OCI-LY7 (cell line): ENCODE data around the gene CAPZB.

Experiments
- EZH2phosphoT487 ChIP-seq: fragments of 200-600 bp; sonication (generic); IDR thresholded peaks from 2 replicates; pipeline ENCODE4 v1.6.1; 2018; ENCODE audit warnings: low read depth, borderline replicate concordance, mild to moderate bottlenecking, mixed run types, antibody characterized with exemption, low read length, moderate library complexity, mixed read lengths
- TF ChIP-seq, protein P1 (sequence below): fragments of 200-600 bp; sonication (generic); conservative IDR thresholded peaks from 2 replicates; pipeline ENCODE4 v1.5.1; 2014; ENCODE audit warnings: mild to moderate bottlenecking, antibody characterized with exemption, low read length, moderate library complexity, mixed read lengths

DNA sequence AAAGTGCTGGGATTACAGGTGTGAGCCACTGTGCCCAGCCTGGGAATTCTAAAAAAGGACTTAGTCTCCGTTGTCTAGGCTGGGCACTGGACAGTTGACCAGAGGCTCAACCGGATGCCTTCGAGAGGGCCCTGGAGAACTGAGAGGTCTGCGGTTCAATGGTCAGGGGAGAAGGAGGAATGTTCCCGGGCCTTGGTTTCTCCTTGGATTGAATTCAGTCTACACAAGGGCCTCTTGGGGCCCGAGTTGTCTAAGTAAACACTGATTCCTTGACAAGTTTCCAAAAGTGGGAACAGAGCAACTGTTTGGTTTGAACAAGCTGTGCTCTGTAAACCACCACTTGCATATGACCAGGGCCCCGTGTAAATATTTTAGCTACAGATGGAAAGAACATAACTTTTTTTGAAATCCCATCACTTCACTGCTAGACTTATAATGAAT lies 29.1 kb upstream of the CAPZB start:
- TF ChIP-seq, protein P1, sequence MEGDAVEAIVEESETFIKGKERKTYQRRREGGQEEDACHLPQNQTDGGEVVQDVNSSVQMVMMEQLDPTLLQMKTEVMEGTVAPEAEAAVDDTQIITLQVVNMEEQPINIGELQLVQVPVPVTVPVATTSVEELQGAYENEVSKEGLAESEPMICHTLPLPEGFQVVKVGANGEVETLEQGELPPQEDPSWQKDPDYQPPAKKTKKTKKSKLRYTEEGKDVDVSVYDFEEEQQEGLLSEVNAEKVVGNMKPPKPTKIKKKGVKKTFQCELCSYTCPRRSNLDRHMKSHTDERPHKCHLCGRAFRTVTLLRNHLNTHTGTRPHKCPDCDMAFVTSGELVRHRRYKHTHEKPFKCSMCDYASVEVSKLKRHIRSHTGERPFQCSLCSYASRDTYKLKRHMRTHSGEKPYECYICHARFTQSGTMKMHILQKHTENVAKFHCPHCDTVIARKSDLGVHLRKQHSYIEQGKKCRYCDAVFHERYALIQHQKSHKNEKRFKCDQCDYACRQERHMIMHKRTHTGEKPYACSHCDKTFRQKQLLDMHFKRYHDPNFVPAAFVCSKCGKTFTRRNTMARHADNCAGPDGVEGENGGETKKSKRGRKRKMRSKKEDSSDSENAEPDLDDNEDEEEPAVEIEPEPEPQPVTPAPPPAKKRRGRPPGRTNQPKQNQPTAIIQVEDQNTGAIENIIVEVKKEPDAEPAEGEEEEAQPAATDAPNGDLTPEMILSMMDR = no peak
- TF ChIP-seq EZH2phosphoT487 = no peak
